GM21529 (cell line): Measurements from ENCODE around the gene LRFN4.

Experiments
- ATAC-seq: cut with Tn5 transposase; IDR thresholded peaks from one replicate; pipeline ENCODE4 v1.9.1; 2021; ENCODE audit not compliant: unreplicated experiment

LRFN4 gene

GRCh38 chr11:66870131-66870530 lies 13.3 kb downstream of the LRFN4 start:
- no peak for ATAC-seq

- ATAC-seq = no peak
These were observed 14.0 kb downstream of the LRFN4 start for GRCh38 chr11:66870616-66871520.

- ATAC-seq = no peak
These were observed 14.6 kb downstream of the LRFN4 start for GRCh38 chr11:66871521-66871901.

GRCh38 chr11:66874232-66874631 lies 17.4 kb downstream of the LRFN4 start:
- no peak for ATAC-seq

GRCh38 chr11:66875378-66875777 lies 18.5 kb downstream of the LRFN4 start:
- ATAC-seq = no peak

- no peak for ATAC-seq
These were observed 20.9 kb downstream of the LRFN4 start for GRCh38 chr11:66877588-66878385.

- ATAC-seq = no peak
These were observed 21.6 kb downstream of the LRFN4 start for GRCh38 chr11:66878474-66878873.

- ATAC-seq = no peak
These were observed 22.1 kb downstream of the LRFN4 start for GRCh38 chr11:66879000-66879399.

GRCh38 chr11:66879583-66879982 lies 22.7 kb downstream of the LRFN4 start:
- no peak for ATAC-seq

- ATAC-seq = no peak
These were observed 23.1 kb downstream of the LRFN4 start for GRCh38 chr11:66879999-66880398.

GRCh38 chr11:66880496-66881450 lies 23.9 kb downstream of the LRFN4 start:
- ATAC-seq = no peak

GRCh38 chr11:66881451-66881835 lies 24.6 kb downstream of the LRFN4 start:
- no peak for ATAC-seq

GRCh38 chr11:66881927-66882452 lies 25.1 kb downstream of the LRFN4 start:
- ATAC-seq = no peak

- ATAC-seq = no peak
These were observed 25.7 kb downstream of the LRFN4 start for GRCh38 chr11:66882561-66883015.

GRCh38 chr11:66883016-66883965 lies 26.4 kb downstream of the LRFN4 start:
- ATAC-seq = no peak

GRCh38 chr11:66884443-66884842 lies 27.6 kb downstream of the LRFN4 start:
- ATAC-seq = no peak

- ATAC-seq = no peak
These were observed 28.6 kb downstream of the LRFN4 start for GRCh38 chr11:66885469-66885868.

- ATAC-seq = no peak
These were observed 29.1 kb downstream of the LRFN4 start for GRCh38 chr11:66885950-66886440.

GRCh38 chr11:66886671-66887221 lies 29.9 kb downstream of the LRFN4 start:
- ATAC-seq = no peak
